Measurements from ENCODE around the gene PITRM1.

DNA sequence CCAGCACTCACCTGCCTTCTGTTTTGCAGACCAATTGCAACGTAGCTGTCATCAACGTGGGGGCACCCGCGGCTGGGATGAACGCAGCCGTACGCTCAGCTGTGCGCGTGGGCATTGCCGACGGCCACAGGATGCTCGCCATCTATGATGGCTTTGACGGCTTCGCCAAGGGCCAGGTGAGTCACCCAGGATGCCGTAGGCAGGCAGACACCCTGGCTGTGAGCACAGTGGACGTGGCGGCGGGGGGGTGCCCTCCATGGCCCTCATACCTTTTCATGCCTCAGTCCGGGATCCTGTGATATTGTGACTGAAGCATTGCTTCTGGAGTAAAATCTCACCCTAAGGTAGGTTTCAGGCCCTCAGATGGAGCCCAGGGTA lies 59.2 kb downstream of the PITRM1 start:
- TF ChIP-seq EZH2 (IDR thresholded peaks at IDR 0.05; ENCODE audit: borderline replicate concordance, low read depth, low read length, severe bottlenecking), result no peak
- TF ChIP-seq, protein P1, sequence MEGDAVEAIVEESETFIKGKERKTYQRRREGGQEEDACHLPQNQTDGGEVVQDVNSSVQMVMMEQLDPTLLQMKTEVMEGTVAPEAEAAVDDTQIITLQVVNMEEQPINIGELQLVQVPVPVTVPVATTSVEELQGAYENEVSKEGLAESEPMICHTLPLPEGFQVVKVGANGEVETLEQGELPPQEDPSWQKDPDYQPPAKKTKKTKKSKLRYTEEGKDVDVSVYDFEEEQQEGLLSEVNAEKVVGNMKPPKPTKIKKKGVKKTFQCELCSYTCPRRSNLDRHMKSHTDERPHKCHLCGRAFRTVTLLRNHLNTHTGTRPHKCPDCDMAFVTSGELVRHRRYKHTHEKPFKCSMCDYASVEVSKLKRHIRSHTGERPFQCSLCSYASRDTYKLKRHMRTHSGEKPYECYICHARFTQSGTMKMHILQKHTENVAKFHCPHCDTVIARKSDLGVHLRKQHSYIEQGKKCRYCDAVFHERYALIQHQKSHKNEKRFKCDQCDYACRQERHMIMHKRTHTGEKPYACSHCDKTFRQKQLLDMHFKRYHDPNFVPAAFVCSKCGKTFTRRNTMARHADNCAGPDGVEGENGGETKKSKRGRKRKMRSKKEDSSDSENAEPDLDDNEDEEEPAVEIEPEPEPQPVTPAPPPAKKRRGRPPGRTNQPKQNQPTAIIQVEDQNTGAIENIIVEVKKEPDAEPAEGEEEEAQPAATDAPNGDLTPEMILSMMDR (IDR thresholded peaks at IDR 0.05; ENCODE audit: borderline replicate concordance, extremely low read depth, low read length, poor library complexity, severe bottlenecking), result no peak

Data from DND-41 (cell line).